ENCODE measurements around the gene MAPKAP1. TPM values are rescaled to one million over a fixed set of nuclear protein-coding genes. Genes with fewer than 3 reads are reported as not detected.
A peak's percentile ranks its signal among the peaks of the same experiment; 100 is the strongest.

The MAPKAP1 gene
- total and polyA plus RNA-seq, 3 experiments from 2014 or later = 64.7 to 119 (median 111) TPM

GRCh38 chr9:125540497-125540896, 166.5 kb downstream of the MAPKAP1 start:
- Mint-ChIP-seq H3K27ac (no peak overlapping the region), H3K4me3 (no peak overlapping the region), H3K36me3 (peaks cover 5 to 58% (median 29%) of the 10 kb centered on the region in 3 donors), H3K4me1 (peaks cover 0 to 6% (median 0%) of the 10 kb centered on the region in 3 donors), H3K27me3 (no peaks in the 10 kb centered on the region), H3K9me3 (no peaks in the 10 kb centered on the region)
- Histone ChIP-seq H3K4me1 (ENCODE audit: insufficient read depth, low read length) (no peaks in the 10 kb centered on the region), H3K27ac (ENCODE audit: low read depth, low read length) (no peak overlapping the region), H3K9me3 (ENCODE audit: low read length) (no peaks in the 10 kb centered on the region), H3K27me3 (ENCODE audit: insufficient read depth, low read length, poor library complexity, severe bottlenecking) (no peaks in the 10 kb centered on the region), H3K4me3 (ENCODE audit: low read length) (no peak overlapping the region), H3K36me3 (ENCODE audit: insufficient read depth, low read length) (no peaks in the 10 kb centered on the region)
- no peak for DNase-seq
- POLR2A ChIA-PET = no interaction called here
- CTCF ChIA-PET = no interaction called here

DNA sequence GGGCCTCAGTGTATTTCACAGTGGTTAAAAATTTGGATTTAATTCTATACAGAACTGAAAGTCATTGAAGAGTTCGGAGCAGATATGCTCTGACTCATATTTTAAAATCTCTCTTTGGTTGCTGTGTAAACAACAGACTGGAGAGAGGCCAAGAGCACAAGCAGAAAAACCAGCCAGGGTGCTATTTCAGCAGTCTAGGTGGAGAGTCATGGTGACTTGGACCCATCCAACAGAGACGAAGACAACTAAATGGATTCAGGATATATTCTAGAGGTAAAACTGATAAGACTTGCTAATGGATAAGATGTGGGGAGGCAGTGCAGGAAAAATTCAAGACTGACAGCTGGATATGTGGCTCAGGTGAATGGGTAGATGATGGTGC, 168.9 kb downstream of the MAPKAP1 start:
- ChIA-PET POLR2A (interaction anchor here (0.6 kb wide), 1 partner anchor 13 kb away, joined by 6 read pairs; no protein-coding TSS in a partner anchor), CTCF (no interaction called here)
- Histone ChIP-seq H3K9me3 (ENCODE audit: low read length) (no peaks in the 10 kb centered on the region), H3K4me3 (ENCODE audit: low read length) (no peak overlapping the region), H3K27ac (ENCODE audit: low read depth, low read length) (no peak overlapping the region), H3K36me3 (ENCODE audit: insufficient read depth, low read length) (no peaks in the 10 kb centered on the region), H3K27me3 (ENCODE audit: insufficient read depth, low read length, poor library complexity, severe bottlenecking) (no peaks in the 10 kb centered on the region), H3K4me1 (ENCODE audit: insufficient read depth, low read length) (no peaks in the 10 kb centered on the region)
- no peaks in the 10 kb centered on the region for H3K9me3 Mint-ChIP-seq
- no peak for DNase-seq
- peaks cover 5 to 51% (median 28%) of the 10 kb centered on the region in 3 donors for H3K36me3 Mint-ChIP-seq
- H3K4me3 Mint-ChIP-seq = no peak overlapping the region
- H3K27ac Mint-ChIP-seq = peak overlapping the region in 1 of 8 donors; percentile 20
- H3K4me1 Mint-ChIP-seq = peaks cover 0 to 6% (median under 1%) of the 10 kb centered on the region in 3 donors
- H3K27me3 Mint-ChIP-seq = no peaks in the 10 kb centered on the region

- Mint-ChIP-seq H3K9me3 (no peaks in the 10 kb centered on the region), H3K4me3 (no peak overlapping the region), H3K27me3 (no peaks in the 10 kb centered on the region), H3K4me1 (peaks cover under 1 to 5% (median 4%) of the 10 kb centered on the region in 3 donors), H3K36me3 (peaks cover 5 to 49% (median 24%) of the 10 kb centered on the region in 3 donors), H3K27ac (no peak overlapping the region)
- POLR2A ChIA-PET = no interaction called here
- Histone ChIP-seq H3K36me3 (ENCODE audit: insufficient read depth, low read length) (no peaks in the 10 kb centered on the region), H3K27me3 (ENCODE audit: insufficient read depth, low read length, poor library complexity, severe bottlenecking) (no peaks in the 10 kb centered on the region), H3K27ac (ENCODE audit: low read depth, low read length) (no peak overlapping the region), H3K4me3 (ENCODE audit: low read length) (no peak overlapping the region), H3K9me3 (ENCODE audit: low read length) (no peaks in the 10 kb centered on the region), H3K4me1 (ENCODE audit: insufficient read depth, low read length) (no peaks in the 10 kb centered on the region)
- CTCF ChIA-PET = no interaction called here
- no peak for DNase-seq
Observed at GRCh38 chr9:125537442-125538091, 169.4 kb downstream of the MAPKAP1 start.

- H3K36me3 Mint-ChIP-seq = peaks cover 5 to 43% (median 20%) of the 10 kb centered on the region in 3 donors
- H3K27ac Mint-ChIP-seq = no peak overlapping the region
- no peaks in the 10 kb centered on the region for H3K27me3 ChIP-seq (ENCODE audit: insufficient read depth, low read length, poor library complexity, severe bottlenecking)
- ChIA-PET POLR2A (no interaction called here), CTCF (no interaction called here)
- peaks cover 6 to 11% (median 8%) of the 10 kb centered on the region in 3 donors for H3K4me1 Mint-ChIP-seq
- H3K9me3 Mint-ChIP-seq = no peaks in the 10 kb centered on the region
- no peak overlapping the region for H3K27ac ChIP-seq (ENCODE audit: low read depth, low read length)
- no peaks in the 10 kb centered on the region for H3K4me1 ChIP-seq (ENCODE audit: insufficient read depth, low read length)
- DNase-seq = no peak
- H3K9me3 ChIP-seq (ENCODE audit: low read length) = no peaks in the 10 kb centered on the region
- H3K4me3 ChIP-seq (ENCODE audit: low read length) = no peak overlapping the region
- no peaks in the 10 kb centered on the region for H3K36me3 ChIP-seq (ENCODE audit: insufficient read depth, low read length)
- no peak overlapping the region for H3K4me3 Mint-ChIP-seq
- H3K27me3 Mint-ChIP-seq = no peaks in the 10 kb centered on the region
Observed at GRCh38 chr9:125536776-125537175, 170.2 kb downstream of the MAPKAP1 start.

DNA sequence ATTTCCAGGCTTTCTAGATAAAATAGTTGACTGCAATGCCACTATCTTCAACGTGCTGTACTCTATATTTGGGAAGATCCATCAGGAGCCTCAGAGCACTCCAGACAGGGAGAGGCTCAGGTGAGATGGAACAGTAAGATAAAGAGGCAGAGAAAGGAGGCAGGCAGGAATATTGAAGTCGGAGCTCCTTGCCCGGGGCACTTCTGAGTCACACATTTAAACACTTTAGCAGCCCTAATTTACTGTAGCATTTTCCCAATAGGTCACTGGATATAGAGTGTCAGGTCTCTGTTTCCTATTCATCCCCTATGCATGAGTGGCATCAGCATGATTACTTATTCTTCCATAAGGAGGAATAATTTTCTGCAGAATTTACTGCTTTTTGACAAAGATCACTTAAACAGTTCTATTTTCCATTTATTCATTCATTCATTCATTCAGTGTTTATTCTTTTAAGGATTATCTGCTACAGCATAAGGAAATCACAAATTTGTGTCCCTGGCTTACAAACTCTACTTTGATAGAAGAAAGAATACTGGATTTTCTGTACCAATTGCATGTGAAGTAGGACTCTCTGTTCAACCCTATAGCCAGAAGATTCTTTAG, 170.7 kb downstream of the MAPKAP1 start:
- no peaks in the 10 kb centered on the region for H3K4me1 ChIP-seq (ENCODE audit: insufficient read depth, low read length)
- DNase-seq = no peak
- H3K27ac ChIP-seq (ENCODE audit: low read depth, low read length) = no peak overlapping the region
- POLR2A ChIA-PET = no interaction called here
- Mint-ChIP-seq H3K27me3 (no peaks in the 10 kb centered on the region), H3K27ac (no peak overlapping the region), H3K36me3 (peaks cover 5 to 39% (median 16%) of the 10 kb centered on the region in 3 donors), H3K4me1 (peaks cover 6 to 14% (median 13%) of the 10 kb centered on the region in 3 donors), H3K9me3 (no peaks in the 10 kb centered on the region), H3K4me3 (no peak overlapping the region)
- H3K36me3 ChIP-seq (ENCODE audit: insufficient read depth, low read length) = no peaks in the 10 kb centered on the region
- H3K27me3 ChIP-seq (ENCODE audit: insufficient read depth, low read length, poor library complexity, severe bottlenecking) = no peaks in the 10 kb centered on the region
- CTCF ChIA-PET = no interaction called here
- no peaks in the 10 kb centered on the region for H3K9me3 ChIP-seq (ENCODE audit: low read length)
- H3K4me3 ChIP-seq (ENCODE audit: low read length) = no peak overlapping the region

DNA sequence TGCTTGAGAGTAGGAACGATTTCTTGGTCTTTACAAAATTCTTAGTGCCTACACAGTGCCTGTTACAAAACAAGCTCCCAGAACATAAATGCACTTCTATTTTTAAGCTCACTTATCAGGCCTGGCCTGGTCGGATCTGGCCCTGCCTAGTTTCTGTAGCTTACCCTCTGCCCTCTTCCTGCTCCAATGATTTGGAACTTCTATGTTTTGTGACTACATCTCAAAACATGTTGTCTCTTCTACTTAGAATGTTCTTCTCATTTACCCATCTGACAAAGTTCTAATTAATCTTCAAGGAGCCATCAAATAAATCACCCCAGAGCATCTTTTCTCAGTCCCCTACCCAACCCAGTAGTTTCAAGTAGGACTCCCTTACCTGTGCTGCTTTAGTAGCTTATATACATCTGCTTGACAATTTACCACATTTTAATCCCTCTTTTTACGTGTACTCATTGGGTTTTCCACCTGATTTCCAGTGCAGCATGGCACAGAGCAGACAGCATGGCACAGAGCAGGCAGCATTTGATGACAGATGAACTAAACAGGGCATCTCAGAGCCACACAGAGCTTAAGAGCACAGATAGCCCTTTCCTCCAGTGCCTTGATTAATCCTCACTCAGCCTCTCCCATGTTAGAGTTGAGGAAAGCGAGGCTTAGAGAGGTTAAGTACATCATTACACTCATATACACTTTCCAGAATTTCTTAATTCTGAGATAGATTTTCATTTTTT, 171.9 kb downstream of the MAPKAP1 start:
- no peak overlapping the region for H3K27ac Mint-ChIP-seq
- H3K9me3 ChIP-seq (ENCODE audit: low read length) = no peaks in the 10 kb centered on the region
- H3K4me1 Mint-ChIP-seq = peaks cover 15 to 26% (median 22%) of the 10 kb centered on the region in 3 donors
- H3K36me3 Mint-ChIP-seq = peaks cover 5 to 30% (median 9%) of the 10 kb centered on the region in 3 donors
- no peak overlapping the region for H3K27ac ChIP-seq (ENCODE audit: low read depth, low read length)
- no peak overlapping the region for H3K4me3 ChIP-seq (ENCODE audit: low read length)
- H3K4me1 ChIP-seq (ENCODE audit: insufficient read depth, low read length) = no peaks in the 10 kb centered on the region
- ChIA-PET POLR2A (no interaction called here), CTCF (interaction anchor here (0.7 to 0.9 kb wide), 2 partner anchors 11 to 16 kb away, joined by 3 read pairs; no protein-coding TSS in a partner anchor)
- no peaks in the 10 kb centered on the region for H3K36me3 ChIP-seq (ENCODE audit: insufficient read depth, low read length)
- H3K9me3 Mint-ChIP-seq = no peaks in the 10 kb centered on the region
- H3K27me3 Mint-ChIP-seq = no peaks in the 10 kb centered on the region
- DNase-seq = no peak
- H3K27me3 ChIP-seq (ENCODE audit: insufficient read depth, low read length, poor library complexity, severe bottlenecking) = no peaks in the 10 kb centered on the region
- no peak overlapping the region for H3K4me3 Mint-ChIP-seq

DNA sequence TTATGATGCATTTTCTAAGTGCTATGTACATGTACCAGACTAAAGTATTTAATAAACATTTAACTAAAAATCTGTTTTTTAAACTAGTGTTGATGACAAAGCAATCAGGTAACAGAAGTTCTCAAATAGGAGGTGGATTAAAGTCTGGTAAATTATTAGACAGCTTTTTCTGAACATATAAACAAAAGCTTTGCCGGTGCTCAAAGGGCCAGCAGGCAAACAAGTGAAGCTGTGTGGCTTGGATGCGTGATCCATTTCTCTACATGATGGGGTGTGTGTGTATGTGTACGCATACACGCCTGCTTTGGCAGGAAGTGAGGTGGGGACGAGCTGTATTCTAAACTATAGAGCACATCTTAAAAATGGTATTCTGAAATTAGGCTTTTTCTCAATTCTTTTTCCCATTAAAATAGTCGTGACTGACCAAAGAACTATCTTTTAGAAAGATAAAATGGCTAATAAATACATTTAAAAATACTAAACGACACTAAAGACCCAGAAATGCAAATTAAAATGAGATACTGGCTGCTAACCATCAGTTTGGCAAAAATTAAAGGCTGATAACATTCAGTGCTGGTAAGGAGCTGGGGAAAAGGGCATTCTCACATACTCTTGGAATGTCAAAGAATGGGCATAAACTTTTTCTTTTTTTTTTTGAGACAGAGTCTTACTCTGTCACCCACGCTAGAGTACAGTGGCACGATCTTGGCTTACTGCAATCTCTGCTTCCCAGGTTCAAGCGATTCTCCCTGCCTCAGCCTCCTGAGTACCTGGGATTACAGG, 174.0 kb downstream of the MAPKAP1 start:
- H3K27ac ChIP-seq (ENCODE audit: low read depth, low read length) = no peak overlapping the region
- H3K36me3 Mint-ChIP-seq = peaks cover 4 to 18% (median 5%) of the 10 kb centered on the region in 3 donors
- no peaks in the 10 kb centered on the region for H3K9me3 ChIP-seq (ENCODE audit: low read length)
- no peaks in the 10 kb centered on the region for H3K27me3 Mint-ChIP-seq
- POLR2A ChIA-PET = no interaction called here
- CTCF ChIA-PET = no interaction called here
- H3K9me3 Mint-ChIP-seq = no peaks in the 10 kb centered on the region
- H3K4me3 ChIP-seq (ENCODE audit: low read length) = no peak overlapping the region
- peak overlapping the region in 2 of 8 donors; percentile 48 to 52 for H3K27ac Mint-ChIP-seq
- peaks cover 15 to 33% (median 24%) of the 10 kb centered on the region in 3 donors for H3K4me1 Mint-ChIP-seq
- H3K4me3 Mint-ChIP-seq = no peak overlapping the region
- H3K36me3 ChIP-seq (ENCODE audit: insufficient read depth, low read length) = no peaks in the 10 kb centered on the region
- no peaks in the 10 kb centered on the region for H3K4me1 ChIP-seq (ENCODE audit: insufficient read depth, low read length)
- DNase-seq = no peak
- no peaks in the 10 kb centered on the region for H3K27me3 ChIP-seq (ENCODE audit: insufficient read depth, low read length, poor library complexity, severe bottlenecking)

Data from CD8-positive, alpha-beta memory T cell (primary cell).